Measurements from ENCODE around the gene HNRNPM. TPM values are rescaled to one million over a fixed set of nuclear protein-coding genes. Genes with fewer than 3 reads are reported as not detected.
A peak's percentile ranks its signal among the peaks of the same experiment; 100 is the strongest.
"Not testable (repeated sequence)": the region's sequence is repeated elsewhere in the genome, so short reads cannot be mapped to it uniquely, and the experiment has no call there.

The HNRNPM gene
- total RNA-seq, 1 donor from 2014 or later, result 198 TPM

DNA sequence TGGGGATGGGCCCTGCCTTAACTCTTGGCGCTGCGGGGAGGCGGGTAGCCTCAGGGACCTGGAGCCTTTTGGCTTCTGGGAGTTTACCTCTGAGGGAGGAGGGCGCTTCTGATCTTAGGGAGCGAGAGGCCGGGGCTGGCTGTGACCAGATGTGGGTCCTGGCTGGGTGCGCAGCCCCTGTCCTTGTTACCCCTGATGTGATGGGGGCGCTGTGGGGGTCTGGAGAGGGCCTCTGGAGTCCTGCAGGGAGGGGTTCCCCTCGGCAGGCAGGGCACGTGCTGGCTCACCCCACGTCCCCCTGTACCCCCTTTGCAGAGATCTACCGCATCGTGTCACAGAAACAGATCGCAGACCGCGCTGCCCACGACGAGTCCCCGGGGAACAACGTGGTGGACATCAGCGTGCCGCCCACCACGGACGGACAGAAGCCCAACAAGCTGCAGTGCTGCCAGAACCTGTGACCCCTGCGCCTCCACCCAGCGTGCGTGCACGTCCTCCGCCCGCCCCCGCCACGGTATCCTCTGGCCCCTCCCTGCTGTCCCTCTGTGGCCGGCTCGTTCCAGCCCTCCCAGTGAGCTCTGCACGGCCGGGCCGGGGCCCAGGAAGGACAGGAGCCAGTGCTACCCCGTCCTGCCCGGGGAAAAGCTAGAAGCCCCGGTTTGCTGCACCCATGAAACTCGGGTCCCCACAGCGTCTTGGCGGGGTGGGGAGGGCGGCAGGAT is 41.5 kb upstream of the HNRNPM start:
- intact Hi-C loops (cut with DNase I), result no loop called here
- no peak overlapping the region for H3K27ac ChIP-seq
- no peak for DNase-seq (ENCODE audit: low spot score in 2 of 2)

DNA sequence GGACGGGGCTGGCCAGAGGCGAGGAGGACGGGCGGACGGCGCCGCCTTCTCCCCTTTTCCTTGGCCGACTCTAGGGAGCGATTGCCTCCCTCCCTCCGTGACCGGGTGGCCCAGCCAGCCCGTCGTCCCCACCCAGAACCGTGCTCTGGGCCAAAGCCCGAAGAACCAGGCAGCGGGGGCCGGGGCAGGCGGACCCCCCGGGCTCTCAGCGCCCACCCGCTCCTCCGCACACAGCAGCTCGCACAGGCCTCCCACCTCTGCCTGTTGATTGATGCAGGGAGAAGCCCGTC is 41.0 kb upstream of the HNRNPM start:
- intact Hi-C loops (cut with DNase I), result no loop called here
- Histone ChIP-seq H3K27me3 (no peaks in the 10 kb centered on the region), H3K27ac (no peak overlapping the region), H3K9me3 (no peaks in the 10 kb centered on the region), H3K4me3 (no peak overlapping the region), H3K36me3 (peaks cover 47 to 63% of the 10 kb centered on the region in 2 donors), H3K4me1 (no peaks in the 10 kb centered on the region)
- TF ChIP-seq, protein P1, sequence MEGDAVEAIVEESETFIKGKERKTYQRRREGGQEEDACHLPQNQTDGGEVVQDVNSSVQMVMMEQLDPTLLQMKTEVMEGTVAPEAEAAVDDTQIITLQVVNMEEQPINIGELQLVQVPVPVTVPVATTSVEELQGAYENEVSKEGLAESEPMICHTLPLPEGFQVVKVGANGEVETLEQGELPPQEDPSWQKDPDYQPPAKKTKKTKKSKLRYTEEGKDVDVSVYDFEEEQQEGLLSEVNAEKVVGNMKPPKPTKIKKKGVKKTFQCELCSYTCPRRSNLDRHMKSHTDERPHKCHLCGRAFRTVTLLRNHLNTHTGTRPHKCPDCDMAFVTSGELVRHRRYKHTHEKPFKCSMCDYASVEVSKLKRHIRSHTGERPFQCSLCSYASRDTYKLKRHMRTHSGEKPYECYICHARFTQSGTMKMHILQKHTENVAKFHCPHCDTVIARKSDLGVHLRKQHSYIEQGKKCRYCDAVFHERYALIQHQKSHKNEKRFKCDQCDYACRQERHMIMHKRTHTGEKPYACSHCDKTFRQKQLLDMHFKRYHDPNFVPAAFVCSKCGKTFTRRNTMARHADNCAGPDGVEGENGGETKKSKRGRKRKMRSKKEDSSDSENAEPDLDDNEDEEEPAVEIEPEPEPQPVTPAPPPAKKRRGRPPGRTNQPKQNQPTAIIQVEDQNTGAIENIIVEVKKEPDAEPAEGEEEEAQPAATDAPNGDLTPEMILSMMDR (IDR thresholded peaks at IDR 0.05), result no peak
- no peak for DNase-seq (ENCODE audit: low spot score in 2 of 2)

More for the DNA sequence above, 41.5 kb upstream of the HNRNPM start:
- peaks cover 47 to 63% of the 10 kb centered on the region in 2 donors for H3K36me3 ChIP-seq
- no peak overlapping the region for H3K4me3 ChIP-seq
- no peaks in the 10 kb centered on the region for H3K4me1 ChIP-seq
- TF ChIP-seq, protein P1 (IDR thresholded peaks at IDR 0.05), result no peak
- no peaks in the 10 kb centered on the region for H3K9me3 ChIP-seq
- no peaks in the 10 kb centered on the region for H3K27me3 ChIP-seq

DNA sequence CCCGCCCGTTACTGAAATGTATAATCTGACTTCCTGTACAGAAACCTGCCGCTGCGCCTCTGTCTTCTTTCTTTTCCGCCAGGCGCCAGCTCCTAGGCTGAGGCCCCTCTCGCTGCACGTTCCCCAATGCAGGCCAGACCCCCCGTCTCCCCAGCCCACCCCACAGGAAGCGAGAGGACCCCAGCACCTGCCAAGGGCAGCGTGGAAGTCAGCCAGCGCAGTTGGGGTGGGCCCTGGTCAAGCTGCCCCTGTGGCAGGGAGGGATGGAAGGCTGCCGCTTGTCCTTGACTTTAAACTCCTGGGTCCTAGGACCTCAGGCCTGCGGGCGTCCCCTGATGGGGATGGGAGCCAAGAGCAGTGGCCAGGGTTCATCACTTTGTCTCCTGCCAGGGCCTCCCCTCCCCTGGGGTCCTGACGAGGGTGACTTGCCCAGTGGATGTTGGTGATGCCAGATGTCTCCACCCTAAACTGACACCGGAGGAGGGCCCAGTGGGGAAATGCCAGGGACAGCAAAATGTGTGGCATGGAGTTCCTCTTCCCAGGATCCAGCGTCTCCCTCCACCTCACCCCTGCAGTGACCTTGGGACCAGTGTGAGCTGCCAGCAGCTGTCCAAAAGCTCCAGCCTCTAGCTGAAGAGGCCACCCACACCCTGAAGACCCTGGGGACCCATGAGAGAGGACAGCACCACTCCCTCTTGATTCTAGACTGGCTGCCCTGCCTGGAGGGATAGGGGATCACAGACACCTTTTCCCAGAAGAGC is 40.2 kb upstream of the HNRNPM start:
- TF ChIP-seq, protein P1 (IDR thresholded peaks at IDR 0.05), result no peak
- Histone ChIP-seq H3K27ac (no peak overlapping the region), H3K9me3 (no peaks in the 10 kb centered on the region), H3K4me3 (no peak overlapping the region), H3K4me1 (no peaks in the 10 kb centered on the region), H3K27me3 (no peaks in the 10 kb centered on the region), H3K36me3 (peaks cover 43 to 59% of the 10 kb centered on the region in 2 donors)
- DNase-seq (ENCODE audit: low spot score in 2 of 2), result no peak
- intact Hi-C loops (cut with DNase I), result no loop called here

DNA sequence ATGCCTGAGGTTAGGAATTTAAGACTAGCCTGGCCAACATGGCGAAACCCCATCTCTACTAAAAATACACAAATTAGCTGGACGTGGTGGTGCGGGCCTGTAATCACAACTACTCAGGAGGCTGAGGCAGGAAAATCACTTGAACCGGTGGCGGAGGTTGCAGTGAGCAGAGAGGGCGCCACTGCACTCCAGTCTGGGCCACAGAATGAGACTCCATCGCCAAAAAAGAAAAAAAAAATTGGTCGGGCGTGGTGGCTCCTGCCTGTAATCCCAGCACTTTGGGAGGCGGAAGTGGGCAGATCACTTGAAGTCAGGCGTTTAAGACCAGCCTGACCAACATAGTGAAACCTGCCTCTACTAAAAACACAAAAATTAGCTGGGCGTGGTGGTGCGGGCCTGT is 34.1 kb upstream of the HNRNPM start:
- H3K27ac ChIP-seq; H3K27me3 ChIP-seq; H3K4me3 ChIP-seq; H3K36me3 ChIP-seq; H3K9me3 ChIP-seq; DNase-seq (ENCODE audit: low spot score in 2 of 2); intact Hi-C loops (cut with DNase I): not testable (repeated sequence)
- H3K4me1 ChIP-seq, result peaks cover 0 to 11% of the 10 kb centered on the region in 2 donors

DNA sequence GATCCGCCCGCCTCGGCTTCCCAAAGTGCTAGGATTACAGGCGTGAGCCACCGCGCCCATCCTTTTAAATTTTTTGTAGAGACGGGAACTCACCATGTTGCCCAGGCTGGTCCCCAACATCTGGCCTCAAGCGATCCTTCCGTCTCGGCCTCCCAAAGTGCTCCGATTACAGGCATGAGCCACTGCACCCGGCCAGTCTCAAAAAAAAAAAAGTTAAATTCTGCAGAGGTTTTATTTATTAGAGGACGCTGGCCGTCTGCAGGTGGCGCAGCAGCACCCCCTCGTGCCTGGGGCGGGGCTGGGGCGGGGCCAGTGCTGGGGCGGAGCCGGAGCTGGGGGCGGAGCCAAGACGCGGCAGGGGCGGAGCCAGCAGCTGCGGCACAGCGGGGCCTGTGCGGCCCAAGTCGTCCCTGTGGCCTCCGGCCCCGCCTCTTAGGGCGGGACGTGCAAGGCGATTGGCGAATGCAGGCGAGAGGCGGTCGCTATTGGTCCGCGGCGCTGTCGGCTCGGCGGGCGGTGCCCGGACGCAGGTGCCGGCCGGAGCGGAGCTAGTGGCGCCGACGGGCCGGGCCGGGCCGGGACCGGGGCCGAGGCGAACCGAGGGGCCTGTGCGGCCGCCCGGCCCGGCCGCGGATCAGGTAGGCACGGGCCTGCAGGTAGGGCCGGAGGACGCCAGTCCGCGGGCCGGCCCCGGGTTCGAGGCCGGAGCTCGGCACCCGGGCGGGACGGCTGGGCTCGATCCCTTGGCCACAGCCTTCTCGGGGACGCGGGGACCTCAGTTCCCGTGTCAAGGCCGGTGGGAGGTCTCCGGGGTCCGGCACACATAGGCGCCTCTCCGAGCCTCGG is 31.8 kb upstream of the HNRNPM start, which contains the start of gene MARCHF2:
Gene MARCHF2 (plus strand): TSS at position 523 of the 846 bp plus-strand sequence. CDS start 8,536 bp downstream, outside the sequence.
- DNase-seq (ENCODE audit: low spot score in 2 of 2), result peak; percentile 91 to 98
- peak within 1 kb of the TSS; percentile 94 to 96 for H3K4me3 ChIP-seq
- no peaks in the 10 kb centered on the region for H3K27me3 ChIP-seq
- H3K9me3 ChIP-seq, result no peaks in the 10 kb centered on the region
- TF ChIP-seq, protein P1 (IDR thresholded peaks at IDR 0.05), result peak; percentile 40 to 84 (median 75)
- peaks cover 0 to 11% of the 10 kb centered on the region in 2 donors for H3K4me1 ChIP-seq
- intact Hi-C loops (cut with DNase I), result loop anchor here (1.0 kb wide), 4 partner anchors 10 to 93 kb away; partner anchors contain the start of genes HNRNPM and RAB11B
- peak within 1 kb of the TSS; percentile 49 to 60 for H3K27ac ChIP-seq
- H3K36me3 ChIP-seq, result no peaks in the 10 kb centered on the region
